Lung (tissue), 12 donors: ENCODE results near the gene DOK6. TPM values are rescaled to one million over a fixed set of nuclear protein-coding genes. Genes with fewer than 3 reads are reported as not detected.

Source experiments
- ATAC-seq: fragments of 200-7000 bp; cut with Tn5 transposase; one replicate; pipeline ENCODE4 v1.9.1; 2020; ENCODE audit warnings: moderate number of reproducible peaks; ENCODE audit not compliant: insufficient read depth, low FRiP score
- DNase-seq, 3 donors: peaks; one replicate each; pipeline ENCODE4 v3.0.0-alpha.2; 2013 to 2017
- H3K27ac ChIP-seq, 2 donors: one replicate each; pipeline ENCODE4 v1.5.1; 2013; ENCODE audit warnings: mild to moderate bottlenecking in 2 of 2, moderate library complexity in 2 of 2, control low read depth in 1 of 2, inconsistent platforms in 1 of 2, low read depth in 1 of 2, low read length in 1 of 2
- H3K27me3 ChIP-seq, 3 donors: one replicate each; pipeline ENCODE4 v1.5.1; 2013; ENCODE audit warnings: low read length in 2 of 3; ENCODE audit not compliant: control insufficient read depth in 3 of 3, insufficient read depth in 3 of 3
- H3K36me3 ChIP-seq, 4 donors: one replicate each; pipeline ENCODE4 v1.5.1; 2013; ENCODE audit warnings: low read length in 4 of 4, mild to moderate bottlenecking in 1 of 4, moderate library complexity in 1 of 4; ENCODE audit not compliant: control insufficient read depth in 4 of 4, insufficient read depth in 4 of 4
- H3K4me1 ChIP-seq, 5 donors: one replicate each; pipeline ENCODE4 v1.5.1; 2013; ENCODE audit warnings: low read length in 5 of 5, mild to moderate bottlenecking in 2 of 5, moderate library complexity in 1 of 5; ENCODE audit not compliant: control insufficient read depth in 5 of 5, insufficient read depth in 5 of 5
- H3K4me3 ChIP-seq: one replicate; pipeline ENCODE4 v1.5.1; 2013; ENCODE audit warnings: mild to moderate bottlenecking, control low read depth, moderate library complexity
- H3K9ac ChIP-seq, 2 donors: one replicate each; pipeline ENCODE4 v1.5.1; 2013; ENCODE audit warnings: low read length in 2 of 2, control low read depth in 1 of 2; ENCODE audit not compliant: insufficient read depth in 1 of 2
- H3K9me3 ChIP-seq, 4 donors: one replicate each; pipeline ENCODE4 v1.5.1; 2013; ENCODE audit warnings: low read length in 3 of 4, mild to moderate bottlenecking in 1 of 4, moderate library complexity in 1 of 4; ENCODE audit not compliant: control insufficient read depth in 4 of 4, insufficient read depth in 3 of 4
- WGBS, 2 donors: extraction: QIAGEN DNeasy Blood & Tissue Kit; methylation state at CpG; one replicate each; pipeline ENCODE4 v1.1.7; 2013; 5-methylcytosine and 5-hydroxymethylcytosine counted together
- polyA plus RNA-seq, 2 donors: library from polyadenylated mRNA; stranded (reverse); fragments of 200-250 nt; gene quantifications; one replicate each; pipeline ENCODE4 v1.2.1, GENCODE V29; 2013
- total RNA-seq, 2 donors: library from RNA; depleted of rRNA in 1 of 2; stranded (reverse); fragments of >200 nt in 1 of 2; gene quantifications; one replicate each; pipeline ENCODE4 v1.2.1, GENCODE V29; 2014 to 2021
- TF ChIP-seq, protein P1 (sequence below): IDR thresholded peaks from 2 replicates; pipeline ENCODE4 v1.5.1; 2012; ENCODE audit warnings: mild to moderate bottlenecking; ENCODE audit errors: control extremely low read depth, extremely low read depth
- donor health status: control.
- donor health status: control.
- donor health status: Bipolar disorder and iron deficiency.
- donor health status: healthy.
- donor health status: DM: yes; HTN: yes; CAD: no.

Gene DOK6
- total and polyA plus RNA-seq, 4 donors: 0.61 to 21.3 (median 2.7) TPM

DNA sequence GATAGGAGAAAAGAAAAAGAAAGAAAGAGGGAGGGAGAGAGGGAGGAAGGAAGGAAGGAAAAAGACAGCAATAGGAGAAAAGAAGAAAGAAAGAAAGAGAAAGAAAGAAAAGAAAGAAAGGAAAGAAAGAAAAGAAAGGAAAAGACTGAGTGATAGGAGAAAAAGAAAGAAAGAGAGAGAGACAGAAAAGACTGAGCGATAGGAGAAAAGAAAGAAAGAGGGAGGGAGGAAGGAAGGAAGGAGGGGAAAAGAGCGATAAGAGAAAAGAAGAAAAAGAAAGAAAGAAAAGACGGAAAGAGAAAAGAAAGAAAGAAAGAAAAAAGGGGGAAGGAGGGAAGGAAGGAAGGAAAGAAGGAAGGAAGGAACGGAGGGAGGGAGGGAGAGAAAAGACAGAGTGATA lies 216.7 kb downstream of the DOK6 start:
- DNase-seq: no peak
- Histone ChIP-seq H3K27me3 (no peaks in the 10 kb centered on the region), H3K9ac (no peak overlapping the region), H3K9me3 (no peaks in the 10 kb centered on the region), H3K36me3 (no peaks in the 10 kb centered on the region), H3K4me1 (no peaks in the 10 kb centered on the region), H3K4me3 (no peak overlapping the region), H3K27ac (no peak overlapping the region)
- TF ChIP-seq, protein P1, sequence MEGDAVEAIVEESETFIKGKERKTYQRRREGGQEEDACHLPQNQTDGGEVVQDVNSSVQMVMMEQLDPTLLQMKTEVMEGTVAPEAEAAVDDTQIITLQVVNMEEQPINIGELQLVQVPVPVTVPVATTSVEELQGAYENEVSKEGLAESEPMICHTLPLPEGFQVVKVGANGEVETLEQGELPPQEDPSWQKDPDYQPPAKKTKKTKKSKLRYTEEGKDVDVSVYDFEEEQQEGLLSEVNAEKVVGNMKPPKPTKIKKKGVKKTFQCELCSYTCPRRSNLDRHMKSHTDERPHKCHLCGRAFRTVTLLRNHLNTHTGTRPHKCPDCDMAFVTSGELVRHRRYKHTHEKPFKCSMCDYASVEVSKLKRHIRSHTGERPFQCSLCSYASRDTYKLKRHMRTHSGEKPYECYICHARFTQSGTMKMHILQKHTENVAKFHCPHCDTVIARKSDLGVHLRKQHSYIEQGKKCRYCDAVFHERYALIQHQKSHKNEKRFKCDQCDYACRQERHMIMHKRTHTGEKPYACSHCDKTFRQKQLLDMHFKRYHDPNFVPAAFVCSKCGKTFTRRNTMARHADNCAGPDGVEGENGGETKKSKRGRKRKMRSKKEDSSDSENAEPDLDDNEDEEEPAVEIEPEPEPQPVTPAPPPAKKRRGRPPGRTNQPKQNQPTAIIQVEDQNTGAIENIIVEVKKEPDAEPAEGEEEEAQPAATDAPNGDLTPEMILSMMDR: no peak
- no peak for ATAC-seq
- WGBS, 2 donors: 89 to 93% methylated on average over 4 of the region's 4 CpGs

DNA sequence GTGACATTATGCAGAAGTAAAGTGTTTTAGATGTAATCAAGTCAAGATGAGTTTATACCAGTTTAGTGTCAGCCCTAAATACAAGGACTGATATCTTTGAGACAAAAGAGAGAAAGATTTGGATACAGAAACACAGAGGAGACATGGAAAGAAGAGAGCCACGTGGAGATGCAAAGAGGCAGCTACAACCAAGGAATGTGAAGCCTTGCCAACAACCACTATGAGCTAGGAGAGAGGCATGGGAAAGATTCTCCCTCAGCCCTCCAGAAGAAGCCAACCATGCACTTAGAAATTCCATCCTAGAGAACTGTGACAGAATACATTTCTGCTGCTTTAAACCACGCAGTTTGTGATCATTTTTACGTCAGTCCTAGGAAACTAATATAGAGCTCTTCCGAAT lies 217.2 kb downstream of the DOK6 start:
- Histone ChIP-seq H3K4me1 (no peaks in the 10 kb centered on the region), H3K27ac (no peak overlapping the region), H3K9me3 (no peaks in the 10 kb centered on the region), H3K4me3 (no peak overlapping the region), H3K9ac (no peak overlapping the region), H3K27me3 (no peaks in the 10 kb centered on the region), H3K36me3 (no peaks in the 10 kb centered on the region)
- ATAC-seq (no peak), DNase-seq (no peak)
- TF ChIP-seq, protein P1: no peak
- WGBS, 2 donors: 84 to 87% methylated on average over 4 of the region's 4 CpGs

DNA sequence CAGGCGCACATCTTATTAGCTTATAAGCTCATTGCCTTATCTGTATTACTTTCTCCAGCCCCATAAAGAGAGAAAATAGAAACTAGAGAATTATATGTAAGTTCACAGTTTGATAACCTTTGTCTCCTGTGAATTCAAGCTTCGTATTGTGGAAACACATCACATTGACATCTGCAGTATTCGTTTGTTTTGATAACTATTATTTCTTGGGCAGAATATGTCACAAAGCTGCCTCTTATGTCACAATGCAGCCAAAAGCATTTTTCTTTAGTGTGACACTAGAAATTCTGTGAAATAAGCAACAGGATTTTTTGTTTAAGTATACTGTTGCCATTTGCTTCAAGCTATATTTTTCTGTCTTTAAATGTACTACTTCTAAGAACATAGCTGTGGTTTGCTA lies 221.5 kb downstream of the DOK6 start:
- DNase-seq (no peak), ATAC-seq (no peak)
- H3K4me3 ChIP-seq: no peak overlapping the region
- H3K9me3 ChIP-seq: no peaks in the 10 kb centered on the region
- WGBS, 2 donors: 46 to 61% methylated on average over 3 of the region's 3 CpGs
- TF ChIP-seq, protein P1: no peak
- H3K4me1 ChIP-seq: no peaks in the 10 kb centered on the region
- H3K36me3 ChIP-seq: no peaks in the 10 kb centered on the region
- no peaks in the 10 kb centered on the region for H3K27me3 ChIP-seq
- H3K9ac ChIP-seq: no peak overlapping the region
- H3K27ac ChIP-seq: no peak overlapping the region

DNA sequence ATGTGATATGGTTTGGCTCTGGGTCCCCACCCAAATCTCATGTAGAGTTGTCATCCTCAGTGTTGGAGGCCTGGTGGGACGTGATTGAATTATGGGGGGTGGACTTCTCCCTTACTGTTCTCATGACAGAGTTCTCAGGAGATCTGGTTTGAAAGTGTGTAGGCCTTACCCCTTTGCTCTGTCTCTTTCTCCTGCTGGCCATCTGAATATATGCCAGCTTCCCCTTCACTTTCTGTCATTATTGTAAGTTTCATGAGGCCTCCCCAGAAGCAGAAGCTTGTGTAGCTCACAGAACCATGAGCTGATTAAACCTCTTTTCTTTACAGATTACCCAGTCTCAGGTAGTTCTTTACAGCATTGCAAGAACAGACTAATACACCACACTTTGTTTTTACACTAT lies 222.3 kb downstream of the DOK6 start:
- Histone ChIP-seq H3K27ac (no peak overlapping the region), H3K27me3 (no peaks in the 10 kb centered on the region), H3K9ac (no peak overlapping the region), H3K36me3 (no peaks in the 10 kb centered on the region), H3K4me1 (no peaks in the 10 kb centered on the region), H3K4me3 (no peak overlapping the region), H3K9me3 (no peaks in the 10 kb centered on the region)
- ATAC-seq (no peak), DNase-seq (no peak)
- 78 to 89% methylated on average over 1 of the region's 1 CpG for WGBS, 2 donors
- TF ChIP-seq, protein P1: no peak
